Kidney (tissue), 14 donors: Measurements from ENCODE around the gene FBL. TPM values are rescaled to one million over a fixed set of nuclear protein-coding genes. Genes with fewer than 3 reads are reported as not detected.

Source experiments
- DNase-seq, 5 donors: peaks; one replicate each; pipeline ENCODE4 v3.0.0-alpha.2; 2013 to 2020
- FAIRE-seq: peaks from 2 replicates; lab custom pipeline; 2012; peaks lifted over from hg19 to GRCh38; lab: Jason Lieb, UNC
- H3K27ac ChIP-seq, 2 donors: one replicate each; pipeline ENCODE4 v1.7.0; 2013; ENCODE audit warnings: low read depth in 2 of 2, low read length in 2 of 2, inconsistent platforms in 1 of 2
- H3K27me3 ChIP-seq: one replicate; pipeline ENCODE4 v1.7.1; 2013; ENCODE audit warnings: low read length, inconsistent platforms; ENCODE audit not compliant: control insufficient read depth, insufficient read depth
- H3K36me3 ChIP-seq, 3 donors: one replicate each; pipeline versions ENCODE4 v1.7.0 to v1.7.1; 2013; ENCODE audit warnings: low read length in 3 of 3, control low read depth in 1 of 3, inconsistent platforms in 1 of 3; ENCODE audit not compliant: insufficient read depth in 3 of 3, control insufficient read depth in 2 of 3
- H3K4me1 ChIP-seq, 3 donors: one replicate each; pipeline versions ENCODE4 v1.7.0 to v1.7.1; 2013; ENCODE audit warnings: low read length in 3 of 3, inconsistent platforms in 1 of 3, low read depth in 1 of 3; ENCODE audit not compliant: control insufficient read depth in 2 of 3, insufficient read depth in 2 of 3
- H3K4me3 ChIP-seq, 3 donors: one replicate each; pipeline versions ENCODE4 v1.7.0 to v1.8.1; 2013; ENCODE audit warnings: low read length in 3 of 3, control low read depth in 1 of 3, inconsistent platforms in 1 of 3
- H3K9ac ChIP-seq, 3 donors: one replicate each; pipeline versions ENCODE4 v1.7.0 to v1.7.1; 2013; ENCODE audit warnings: low read length in 3 of 3, control low read depth in 1 of 3, inconsistent platforms in 1 of 3
- H3K9me3 ChIP-seq, 3 donors: one replicate each; pipeline versions ENCODE4 v1.7.0 to v1.7.1; 2013; ENCODE audit warnings: low read length in 3 of 3, control low read depth in 1 of 3, inconsistent platforms in 1 of 3; ENCODE audit not compliant: control insufficient read depth in 2 of 3, insufficient read depth in 1 of 3
- intact Hi-C: fragments of 100-400 bp; cut with DNase I; formaldehyde crosslinking; loops from one replicate; pipeline ENCODE4 v1.11.1; 2022
- polyA plus RNA-seq: library from polyadenylated mRNA; stranded (reverse); fragments of 350-450 nt; fragmentation: Illumina TruSeq; extraction: RNeasy Lipid Tissue Mini Kit (QIAGEN cat#74804); gene quantifications from one replicate; pipeline ENCODE4 v1.2.3, GENCODE V29; 2014; ENCODE audit warnings: low read depth, low replicate concordance; ENCODE audit not compliant: insufficient read depth
- total RNA-seq: library from RNA; stranded (reverse); fragmentation: NEBNext Ultra II Directional; extraction: Animal tissue kit (Norgen Biotek cat#: 25700); gene quantifications from one replicate; pipeline ENCODE4 v1.2.1, GENCODE V29; 2021
- TF ChIP-seq, protein P1 (sequence below): IDR thresholded peaks from 3 replicates; pipeline ENCODE4 v1.5.1; 2012; ENCODE audit warnings: mild to moderate bottlenecking, moderate library complexity, borderline replicate concordance; ENCODE audit not compliant: insufficient read depth; ENCODE audit errors: extremely low read depth
- donor health status: control.
- donor health status: control.
- donor health status: control.
- donor health status: control.
- donor health status: control.
- donor health status: DM: yes; HTN: yes; CAD: no.
- donor health status: Normal renal cell carcinoma (clear cell type).

The FBL gene
- total and polyA plus RNA-seq, 2 donors from 2014 or later: 155 to 165 TPM

GRCh38 chr19:39828015-39828653 is 18.0 kb downstream of the FBL start:
- DNase-seq (peak in 1 of 5 donors; percentile 53), FAIRE-seq (no peak)
- Histone ChIP-seq H3K36me3 (peaks cover 10 to 44% (median 23%) of the 10 kb centered on the region in 3 donors), H3K9me3 (no peaks in the 10 kb centered on the region), H3K4me3 (no peak overlapping the region), H3K27ac (no peak overlapping the region), H3K4me1 (peaks cover 0 to 18% (median 12%) of the 10 kb centered on the region in 3 donors), H3K9ac (no peak overlapping the region), H3K27me3 (no peaks in the 10 kb centered on the region)
- intact Hi-C loops: no loop called here
- TF ChIP-seq, protein P1, sequence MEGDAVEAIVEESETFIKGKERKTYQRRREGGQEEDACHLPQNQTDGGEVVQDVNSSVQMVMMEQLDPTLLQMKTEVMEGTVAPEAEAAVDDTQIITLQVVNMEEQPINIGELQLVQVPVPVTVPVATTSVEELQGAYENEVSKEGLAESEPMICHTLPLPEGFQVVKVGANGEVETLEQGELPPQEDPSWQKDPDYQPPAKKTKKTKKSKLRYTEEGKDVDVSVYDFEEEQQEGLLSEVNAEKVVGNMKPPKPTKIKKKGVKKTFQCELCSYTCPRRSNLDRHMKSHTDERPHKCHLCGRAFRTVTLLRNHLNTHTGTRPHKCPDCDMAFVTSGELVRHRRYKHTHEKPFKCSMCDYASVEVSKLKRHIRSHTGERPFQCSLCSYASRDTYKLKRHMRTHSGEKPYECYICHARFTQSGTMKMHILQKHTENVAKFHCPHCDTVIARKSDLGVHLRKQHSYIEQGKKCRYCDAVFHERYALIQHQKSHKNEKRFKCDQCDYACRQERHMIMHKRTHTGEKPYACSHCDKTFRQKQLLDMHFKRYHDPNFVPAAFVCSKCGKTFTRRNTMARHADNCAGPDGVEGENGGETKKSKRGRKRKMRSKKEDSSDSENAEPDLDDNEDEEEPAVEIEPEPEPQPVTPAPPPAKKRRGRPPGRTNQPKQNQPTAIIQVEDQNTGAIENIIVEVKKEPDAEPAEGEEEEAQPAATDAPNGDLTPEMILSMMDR: no peak

DNA sequence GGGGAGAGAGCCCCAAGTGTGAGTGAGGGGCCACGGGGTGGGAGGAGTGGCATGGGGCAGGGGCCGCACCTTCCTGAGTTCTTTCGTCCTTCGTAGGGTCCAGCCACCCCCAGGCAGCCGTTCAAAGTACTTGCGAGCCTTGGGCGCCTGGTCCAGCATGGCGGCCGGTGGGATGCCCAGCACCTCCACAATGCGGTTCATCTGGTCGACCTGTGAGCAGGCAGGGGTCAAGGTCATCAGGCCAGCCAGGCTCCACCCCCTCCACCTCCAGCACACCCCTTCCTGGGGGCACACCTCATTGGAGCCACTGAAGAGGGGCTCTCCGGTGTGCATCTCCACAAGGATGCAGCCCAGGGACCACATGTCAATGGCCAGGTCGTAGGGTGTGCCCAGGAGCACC is 19.0 kb downstream of the FBL start:
- TF ChIP-seq, protein P1: no peak
- no peaks in the 10 kb centered on the region for H3K9me3 ChIP-seq
- peaks cover 10 to 44% (median 23%) of the 10 kb centered on the region in 3 donors for H3K36me3 ChIP-seq
- H3K4me1 ChIP-seq: peaks cover 0 to 10% (median 5%) of the 10 kb centered on the region in 3 donors
- intact Hi-C loops: no loop called here
- no peaks in the 10 kb centered on the region for H3K27me3 ChIP-seq
- DNase-seq: peak in 1 of 5 donors; percentile 60
- no peak for FAIRE-seq
- H3K4me3 ChIP-seq: no peak overlapping the region
- no peak overlapping the region for H3K9ac ChIP-seq
- H3K27ac ChIP-seq: no peak overlapping the region

DNA sequence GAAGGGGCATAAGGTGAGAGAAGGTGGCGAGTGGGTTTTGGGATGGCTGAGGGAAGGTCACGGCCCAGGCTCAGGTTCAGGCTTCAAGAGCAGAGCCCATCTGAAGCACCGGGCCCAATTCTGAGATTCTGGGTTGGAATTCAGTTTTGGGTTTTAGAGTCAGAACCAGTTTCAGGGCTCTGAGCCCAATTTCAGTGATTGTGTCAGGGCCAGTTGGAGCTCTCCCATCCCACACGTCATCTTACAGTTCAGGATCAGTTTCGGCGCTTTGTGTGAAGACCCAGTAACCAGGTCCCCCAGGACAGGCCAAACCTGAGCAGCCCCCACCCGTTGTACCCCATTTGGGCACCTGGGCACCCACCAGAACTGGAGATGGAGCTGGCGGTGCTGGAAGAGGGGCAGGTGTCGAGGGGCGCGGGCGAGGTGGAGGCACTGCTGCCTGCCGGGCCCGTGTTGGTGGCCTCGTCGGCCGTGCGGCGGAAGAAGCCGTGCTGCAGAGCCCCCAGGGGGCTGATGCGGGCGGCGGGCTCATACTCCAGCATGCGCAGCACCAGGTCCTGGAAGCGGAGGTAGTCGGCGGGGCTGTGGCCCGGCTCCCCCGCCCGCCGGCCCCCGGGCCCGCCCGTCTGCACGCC is 19.8 kb downstream of the FBL start:
- H3K27me3 ChIP-seq: no peaks in the 10 kb centered on the region
- no peak for FAIRE-seq
- peak in 1 of 5 donors; percentile 51 for DNase-seq
- no peaks in the 10 kb centered on the region for H3K9me3 ChIP-seq
- intact Hi-C loops: no loop called here
- no peak overlapping the region for H3K4me3 ChIP-seq
- peaks cover 0 to 8% (median 5%) of the 10 kb centered on the region in 3 donors for H3K4me1 ChIP-seq
- no peak overlapping the region for H3K9ac ChIP-seq
- TF ChIP-seq, protein P1: no peak
- no peak overlapping the region for H3K27ac ChIP-seq
- peaks cover 10 to 44% (median 23%) of the 10 kb centered on the region in 3 donors for H3K36me3 ChIP-seq
